BJ (cell line): ENCODE measurements around the gene MORN5. TPM values are rescaled to one million over a fixed set of nuclear protein-coding genes. Genes with fewer than 3 reads are reported as not detected.

ENCODE experiments used
- CTCF ChIA-PET: fragments of 350-600 bp; formaldehyde crosslinking; extraction: SDS; loops from one replicate; lab custom pipeline; 2021; ENCODE audit warnings: antibody characterized with exemption, inconsistent platforms; lab: Yijun Ruan, JAX
- POLR2A ChIA-PET: fragments of 300-600 bp; sonication (Branson Sonifier 250); formaldehyde crosslinking; extraction: SDS; loops from one replicate; lab custom pipeline; 2021; ENCODE audit warnings: antibody characterized with exemption; lab: Charles Lee
- DNase-seq: peaks from one replicate; pipeline ENCODE4 v3.0.0-alpha.2; 2011; ENCODE audit warnings: low read depth
- H3K27me3 ChIP-seq: 2 replicates; pipeline ENCODE4 v1.6.0; 2011; ENCODE audit warnings: low read length; ENCODE audit not compliant: control insufficient read depth, insufficient read depth
- H3K36me3 ChIP-seq: 2 replicates; pipeline ENCODE4 v1.5.1; 2011; ENCODE audit warnings: low read length; ENCODE audit not compliant: control insufficient read depth, insufficient read depth
- H3K4me3 ChIP-seq: 2 replicates; pipeline ENCODE4 v1.5.1; 2011; ENCODE audit warnings: low read depth, mild to moderate bottlenecking, control low read depth, low read length
- CTCF ChIP-seq: IDR thresholded peaks from 2 replicates; pipeline ENCODE4 v1.5.1; 2011; ENCODE audit warnings: low read depth, mild to moderate bottlenecking, control low read depth, inconsistent platforms, low read length, moderate library complexity; ENCODE audit not compliant: insufficient read depth
- polyA plus RNA-seq: library from polyadenylated mRNA; depleted of rRNA; stranded (reverse); fragments of >200 nt; gene quantifications from 2 replicates; pipeline ENCODE4 v1.2.3, GENCODE V29; 2011

The MORN5 gene
- polyA plus RNA-seq, 1 experiment, result not detected

DNA sequence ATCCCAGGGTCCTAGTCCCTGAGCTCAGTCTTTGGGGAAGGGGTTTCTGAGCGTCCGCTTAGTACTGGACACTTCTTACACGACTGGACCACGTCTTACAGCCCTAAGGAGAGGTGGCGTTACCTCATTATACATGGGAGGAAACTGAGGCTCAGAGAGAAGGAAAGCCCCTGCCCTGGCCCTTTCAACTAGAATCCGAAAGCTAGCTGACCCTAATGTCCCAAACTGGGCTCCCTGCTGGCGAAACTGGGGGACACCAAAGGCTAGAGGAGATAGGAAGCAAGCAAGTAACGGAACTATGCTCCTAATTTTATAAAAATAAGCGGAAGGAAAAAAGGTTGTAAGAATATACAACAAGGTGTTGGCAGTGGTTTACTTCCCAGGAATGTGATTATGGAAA is 54.8 kb downstream of the MORN5 start:
- Histone ChIP-seq H3K27me3 (peaks cover 64% of the 10 kb centered on the region), H3K36me3 (no peaks in the 10 kb centered on the region), H3K4me3 (no peak overlapping the region)
- ChIA-PET POLR2A (no interaction called here), CTCF (interaction anchor here (1.0 kb wide), 1 partner anchor 8 kb away, joined by 3 read pairs; no protein-coding TSS in a partner anchor)
- TF ChIP-seq CTCF, result no peak
- DNase-seq, result no peak

- no peak overlapping the region for H3K4me3 ChIP-seq
- ChIA-PET POLR2A (no interaction called here), CTCF (interaction anchor here (1.1 kb wide), 1 partner anchor 10 kb away, joined by 4 read pairs; no protein-coding TSS in a partner anchor)
- no peak for DNase-seq
- H3K27me3 ChIP-seq, result peaks cover 75% of the 10 kb centered on the region
- no peaks in the 10 kb centered on the region for H3K36me3 ChIP-seq
- no peak for TF ChIP-seq CTCF
These were observed 56.0 kb downstream of the MORN5 start for GRCh38 chr9:122215663-122216062.

GRCh38 chr9:122216138-122216797 is 56.6 kb downstream of the MORN5 start:
- no peak overlapping the region for H3K4me3 ChIP-seq
- H3K27me3 ChIP-seq, result peaks cover 80% of the 10 kb centered on the region
- ChIA-PET POLR2A (no interaction called here), CTCF (interaction anchor here (1.0 kb wide), 1 partner anchor 12 kb away, joined by 3 read pairs; no protein-coding TSS in a partner anchor)
- TF ChIP-seq CTCF, result no peak
- no peak for DNase-seq
- H3K36me3 ChIP-seq, result no peaks in the 10 kb centered on the region

DNA sequence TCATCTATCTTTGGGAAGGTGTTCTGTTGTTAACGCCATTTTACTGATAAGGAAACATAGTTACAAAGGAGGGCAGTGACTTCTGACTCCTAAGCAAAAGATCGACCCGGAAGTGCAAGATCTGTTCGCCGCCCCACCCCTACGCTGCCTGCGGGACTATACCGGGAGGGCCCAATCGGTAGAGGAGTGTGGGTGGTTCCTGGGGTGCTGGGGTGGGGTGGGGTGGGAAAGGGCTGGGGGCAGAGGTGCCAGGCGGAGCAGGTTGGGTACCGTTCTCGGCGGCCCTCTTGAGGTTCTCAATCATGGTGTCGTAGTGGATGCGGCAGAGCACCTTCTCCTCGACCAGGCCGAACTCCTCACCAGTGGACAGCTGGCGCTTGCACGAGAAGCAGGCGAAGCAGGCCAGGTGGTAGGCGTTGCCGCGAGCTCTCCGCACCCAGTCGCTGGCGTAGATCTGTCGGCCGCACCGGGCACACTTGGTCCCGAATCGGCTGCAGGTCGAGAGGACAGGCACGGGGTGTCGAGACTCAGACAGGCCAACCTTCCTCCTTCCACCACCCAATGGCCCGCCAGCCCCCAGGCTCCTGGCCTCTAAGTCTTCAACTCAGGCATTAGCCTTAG is 57.2 kb downstream of the MORN5 start:
- H3K27me3 ChIP-seq, result peaks cover 82% of the 10 kb centered on the region
- TF ChIP-seq CTCF, result no peak

GRCh38 chr9:122217640-122218039 is 57.9 kb downstream of the MORN5 start:
- no peak overlapping the region for H3K4me3 ChIP-seq
- POLR2A ChIA-PET, result no interaction called here
- H3K36me3 ChIP-seq, result no peaks in the 10 kb centered on the region
- CTCF ChIA-PET, result no interaction called here
- H3K27me3 ChIP-seq, result peaks cover 85% of the 10 kb centered on the region
- TF ChIP-seq CTCF, result no peak
- DNase-seq, result no peak

More for the DNA sequence above, 57.2 kb downstream of the MORN5 start:
- DNase-seq, result no peak
- no peak overlapping the region for H3K4me3 ChIP-seq
- CTCF ChIA-PET, result interaction anchor here (1.0 kb wide), 1 partner anchor 13 kb away, joined by 3 read pairs; no protein-coding TSS in a partner anchor
- POLR2A ChIA-PET, result no interaction called here
- no peaks in the 10 kb centered on the region for H3K36me3 ChIP-seq
